Activated CD4-positive, CD25-positive, alpha-beta regulatory T cell treated with anti-CD3 and anti-CD28 coated beads, Interleukin-2, amount 50 U/mL, for 24 hours (primary cell): ENCODE results near the gene SPINK9.
"Not testable (repeated sequence)": the region's sequence is repeated elsewhere in the genome, so short reads cannot be mapped to it uniquely, and the experiment has no call there.

Experiments
- ATAC-seq, 2 donors: fragments of 150-1000 bp; cut with Tn5 transposase; one replicate each; pipeline ENCODE4 v1.10.0; 2021; ENCODE audit warnings: mild to moderate bottlenecking in 1 of 2, moderate library complexity in 1 of 2

The SPINK9 gene, protein sequence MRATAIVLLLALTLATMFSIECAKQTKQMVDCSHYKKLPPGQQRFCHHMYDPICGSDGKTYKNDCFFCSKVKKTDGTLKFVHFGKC

DNA sequence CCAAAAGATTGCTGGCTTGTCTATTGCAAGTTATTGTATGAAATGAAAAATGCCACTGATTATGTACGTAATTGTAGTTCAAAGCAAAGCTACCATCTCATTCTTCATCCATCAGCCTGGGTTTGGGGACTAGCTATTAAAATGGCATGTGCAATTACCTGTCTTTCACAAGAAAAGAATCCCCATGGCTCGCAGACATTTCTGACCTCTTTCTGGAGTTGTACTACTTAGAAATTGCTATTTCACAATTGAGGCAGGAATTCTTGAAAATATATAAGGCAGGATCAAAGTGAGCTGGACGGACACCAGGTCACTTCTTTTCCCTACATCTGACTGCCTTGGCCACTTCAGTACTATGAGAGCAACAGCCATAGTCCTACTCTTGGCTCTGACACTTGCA, at the start of gene SPINK9:
Gene SPINK9, plus strand, starts transcription at position 301 of the 400 bp plus-strand sequence. Its CDS starts 55 bp downstream, at position 356.
- ATAC-seq, result no peak

DNA sequence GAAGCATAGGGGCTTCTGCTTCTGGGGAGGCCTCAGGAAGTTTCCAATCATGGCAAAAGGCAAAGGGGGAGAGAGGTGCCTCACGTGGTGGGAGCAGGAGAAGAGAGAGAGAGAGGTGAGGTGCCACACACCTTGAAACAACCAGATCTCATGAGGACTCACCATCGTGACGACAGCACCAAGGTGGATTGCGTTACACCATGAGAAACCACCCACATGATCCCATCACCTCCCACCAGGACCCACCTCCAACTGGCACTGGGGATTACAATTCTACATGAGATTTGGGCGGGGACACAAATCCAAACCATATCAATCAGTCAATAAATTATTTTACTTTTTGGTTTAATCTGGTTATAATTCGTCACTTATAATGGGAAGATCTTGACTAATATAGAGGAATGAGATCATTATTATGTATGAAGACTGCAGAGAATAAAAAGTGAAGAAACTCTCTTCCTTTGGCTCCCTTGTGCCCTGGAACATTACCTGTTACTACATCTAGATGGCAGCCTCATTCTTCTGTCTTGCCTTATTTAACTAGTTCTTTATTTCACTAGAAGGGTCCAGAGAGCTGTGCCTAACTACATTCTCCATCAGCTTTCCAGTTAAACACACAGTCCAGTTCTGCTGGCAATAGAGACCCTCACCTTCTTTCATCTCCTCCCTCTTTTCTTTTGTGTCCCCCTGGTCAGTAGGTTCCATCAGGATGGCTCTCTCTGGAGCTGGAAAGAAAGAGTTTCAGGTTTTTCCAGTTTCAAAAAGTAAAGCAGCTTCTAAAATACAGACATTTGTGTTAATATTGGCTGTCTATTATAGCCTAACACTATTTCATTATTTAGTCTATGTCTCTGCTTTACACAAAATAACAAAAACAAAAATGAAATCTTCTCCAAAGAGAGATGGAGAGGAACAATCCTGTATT, 44.8 kb upstream of the SPINK9 start:
- ATAC-seq, result no peak

DNA sequence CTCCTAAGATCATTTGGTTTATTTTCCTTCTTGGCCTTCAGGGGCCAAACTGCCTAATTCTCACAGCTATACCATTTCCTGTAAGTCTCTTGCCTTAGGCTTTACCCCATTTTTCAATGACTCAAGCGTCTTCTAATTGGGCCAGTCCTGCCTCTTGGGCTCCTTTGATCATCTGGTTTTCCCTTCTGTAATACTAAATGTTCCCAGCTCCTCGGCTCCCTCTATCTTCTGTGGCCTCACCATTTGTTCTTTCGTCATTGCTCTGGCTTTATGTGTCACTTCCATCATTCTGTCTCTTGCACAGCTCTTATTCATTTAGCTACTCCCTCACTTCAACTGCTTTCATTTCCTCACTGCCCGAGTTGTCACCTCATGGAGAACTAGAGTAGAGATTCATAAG, 37.6 kb upstream of the SPINK9 start:
- ATAC-seq, result no peak

DNA sequence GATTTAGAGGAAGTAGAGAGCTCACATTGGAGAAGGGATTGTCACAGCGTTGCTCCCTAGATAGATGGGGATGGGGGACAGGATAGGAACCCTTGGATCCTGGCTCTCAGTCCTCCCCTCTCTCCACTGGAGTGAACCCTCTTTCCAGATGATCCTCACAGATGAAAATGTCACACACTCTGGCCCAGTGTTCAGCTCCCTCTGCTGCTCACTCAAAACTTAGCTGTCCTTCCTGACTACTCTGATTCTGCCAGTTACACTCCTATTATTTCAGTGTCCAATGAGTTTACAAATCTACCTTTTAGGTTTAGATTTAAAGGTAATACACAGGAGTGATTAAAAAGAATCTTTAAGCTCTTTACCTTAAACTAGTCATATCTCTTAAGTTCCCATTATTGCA, 28.9 kb upstream of the SPINK9 start:
- ATAC-seq, result no peak

DNA sequence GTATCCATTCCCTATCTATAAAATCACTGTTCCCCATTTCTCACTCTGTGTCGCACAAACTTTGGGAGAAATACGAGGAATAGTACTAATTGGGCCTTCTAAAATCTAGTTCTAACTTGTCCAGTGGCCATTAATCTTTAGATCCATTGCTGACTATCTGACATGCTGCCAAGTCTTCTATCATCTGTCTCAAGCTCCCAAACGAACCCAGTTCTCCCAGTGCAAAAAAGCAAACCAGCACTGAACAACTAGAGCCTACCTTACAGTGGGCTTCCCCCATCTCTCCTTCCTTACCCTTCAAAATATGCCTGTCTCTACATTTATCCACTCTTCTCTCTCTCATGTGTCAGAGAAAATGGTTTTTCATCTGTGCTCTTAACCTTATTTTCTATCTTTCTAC, 26.3 kb upstream of the SPINK9 start:
- ATAC-seq, result no peak

DNA sequence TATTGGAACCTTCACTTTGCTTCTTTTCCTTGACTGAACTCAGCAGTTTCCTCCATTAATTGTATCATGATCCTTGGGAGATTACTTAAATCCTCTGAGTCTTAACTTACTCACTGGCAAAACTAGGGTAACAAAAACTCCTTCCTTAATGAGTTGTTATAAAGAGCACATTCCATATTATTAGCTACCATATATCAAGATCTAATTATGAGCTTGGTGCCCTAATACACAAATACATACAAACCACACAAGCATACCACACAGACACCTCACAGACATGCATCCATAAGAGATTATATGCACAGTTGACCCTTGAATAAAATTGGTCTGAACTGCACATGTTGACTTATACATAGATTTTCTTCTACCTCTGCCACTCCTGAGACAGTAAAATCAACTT, 25.6 kb upstream of the SPINK9 start:
- ATAC-seq, result no peak

DNA sequence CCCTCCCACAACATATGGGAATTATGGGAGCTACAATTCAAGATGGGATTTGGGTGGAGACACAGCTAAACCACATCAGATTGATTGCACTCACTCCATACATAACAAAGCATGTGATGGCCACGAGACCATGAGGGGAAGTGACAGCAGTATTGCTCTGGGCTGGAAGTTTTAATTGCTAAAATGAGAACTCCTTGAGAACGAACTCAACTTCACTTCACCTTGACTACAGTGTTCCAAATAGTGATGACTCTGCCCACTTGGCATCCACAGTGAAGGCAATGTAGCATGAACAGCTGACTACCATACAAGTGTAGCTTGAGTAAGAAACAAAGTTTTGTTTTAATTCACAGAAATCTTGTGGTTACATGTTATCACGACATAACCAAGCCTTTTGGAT, 23.9 kb upstream of the SPINK9 start:
- ATAC-seq, result no peak

DNA sequence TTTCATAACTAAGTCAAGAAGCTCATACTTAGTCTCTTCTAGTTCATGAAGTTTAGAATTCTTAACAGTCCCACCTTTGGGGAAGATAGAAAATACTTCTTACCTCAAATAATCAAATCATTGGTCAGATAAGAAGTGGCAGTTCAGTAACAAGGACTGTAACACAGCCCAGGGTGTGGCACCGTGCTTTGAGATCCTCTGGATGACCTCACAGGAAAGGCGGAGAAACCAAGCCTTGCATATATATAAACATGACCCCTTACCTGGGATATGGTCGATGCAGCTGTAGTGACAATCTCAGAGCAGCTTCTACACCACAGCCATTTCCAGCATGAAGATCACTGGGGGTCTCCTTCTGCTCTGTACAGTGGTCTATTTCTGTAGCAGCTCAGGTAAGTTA, 23.2 kb upstream of the SPINK9 start, which contains the start of gene SPINK7:
Gene SPINK7, plus strand, starts transcription at position 271 of the 400 bp plus-strand sequence. Its CDS starts 61 bp downstream, at position 332.
- no peak for ATAC-seq

DNA sequence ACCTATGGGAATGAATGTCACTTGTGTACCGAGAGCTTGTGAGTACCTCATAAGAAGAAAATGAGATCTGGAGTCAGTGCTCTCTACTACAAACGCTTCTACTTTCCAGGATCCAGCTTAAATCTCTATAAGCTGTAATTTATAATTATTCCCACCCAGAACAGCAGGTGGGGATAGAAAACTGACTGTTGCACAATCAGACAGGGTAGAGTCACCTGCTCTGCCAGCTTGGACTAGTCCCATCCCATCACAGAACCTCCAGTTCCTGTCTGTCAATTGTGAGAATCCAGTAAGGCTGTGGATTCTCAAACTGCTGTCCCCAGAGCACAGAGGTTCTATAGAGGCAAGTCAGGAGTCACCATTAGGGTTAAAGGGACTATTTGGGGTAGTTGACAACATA, 21.2 kb upstream of the SPINK9 start:
- no peak for ATAC-seq

DNA sequence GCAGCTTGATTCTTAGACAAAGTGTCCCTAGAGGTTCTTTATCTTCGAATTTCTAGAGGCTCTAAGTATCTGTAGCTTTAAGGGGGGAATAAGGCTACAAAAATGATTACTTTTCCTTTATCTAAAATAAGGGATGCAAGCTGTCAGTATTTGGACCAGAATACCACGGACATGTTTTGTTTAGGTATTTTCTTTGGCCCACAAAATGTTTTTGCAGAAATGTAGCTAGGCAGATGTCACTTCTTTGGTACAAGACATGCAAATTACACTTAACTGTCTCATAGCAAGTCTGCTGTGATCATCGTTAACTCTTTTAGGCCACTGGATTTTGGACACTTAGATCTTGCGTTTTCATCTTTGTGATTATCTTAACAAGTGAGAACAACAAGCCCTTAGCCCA, 20.6 kb upstream of the SPINK9 start:
- no peak for ATAC-seq

DNA sequence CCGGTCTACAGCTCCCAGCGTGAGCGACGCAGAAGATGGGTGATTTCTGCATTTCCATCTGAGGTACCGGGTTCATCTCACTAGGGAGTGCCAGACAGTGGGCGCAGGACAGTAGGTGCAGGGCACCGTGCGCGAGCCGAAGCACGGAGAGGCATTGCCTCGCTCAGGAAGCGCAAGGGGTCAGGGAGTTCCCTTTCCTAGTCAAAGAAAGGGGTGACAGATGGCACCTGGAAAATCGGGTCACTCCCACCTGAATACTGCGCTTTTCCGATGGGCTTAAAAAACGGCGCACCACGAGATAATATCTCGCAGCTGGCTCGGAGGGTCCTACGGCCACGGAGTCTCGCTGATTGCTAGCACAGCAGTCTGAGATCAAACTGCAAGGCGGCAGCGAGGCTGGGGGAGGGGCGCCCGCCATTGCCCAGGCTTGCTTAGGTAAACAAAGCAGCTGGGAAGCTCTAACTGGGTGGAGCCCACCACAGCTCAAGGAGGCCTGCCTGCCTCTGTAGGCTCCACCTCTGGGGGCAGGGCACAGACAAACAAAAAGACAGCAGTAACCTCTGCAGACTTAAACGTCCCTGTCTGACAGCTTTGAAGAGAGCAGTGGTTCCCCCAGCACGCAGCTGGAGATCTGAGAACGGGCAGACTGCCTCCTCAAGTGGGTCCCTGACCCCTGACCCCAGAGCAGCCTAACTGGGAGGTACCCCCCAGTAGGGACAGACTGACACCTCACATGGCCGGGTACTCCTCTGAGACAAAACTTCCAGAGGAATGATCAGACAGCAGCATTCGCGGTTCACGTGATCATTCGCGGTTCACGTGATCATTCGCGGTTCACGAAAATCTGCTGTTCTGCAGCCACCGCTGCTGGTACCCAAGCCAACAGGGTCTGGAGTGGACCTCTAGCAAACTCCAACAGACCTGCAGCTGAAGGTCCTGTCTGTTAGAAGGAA, 15.1 kb upstream of the SPINK9 start:
- not testable (repeated sequence) for ATAC-seq

DNA sequence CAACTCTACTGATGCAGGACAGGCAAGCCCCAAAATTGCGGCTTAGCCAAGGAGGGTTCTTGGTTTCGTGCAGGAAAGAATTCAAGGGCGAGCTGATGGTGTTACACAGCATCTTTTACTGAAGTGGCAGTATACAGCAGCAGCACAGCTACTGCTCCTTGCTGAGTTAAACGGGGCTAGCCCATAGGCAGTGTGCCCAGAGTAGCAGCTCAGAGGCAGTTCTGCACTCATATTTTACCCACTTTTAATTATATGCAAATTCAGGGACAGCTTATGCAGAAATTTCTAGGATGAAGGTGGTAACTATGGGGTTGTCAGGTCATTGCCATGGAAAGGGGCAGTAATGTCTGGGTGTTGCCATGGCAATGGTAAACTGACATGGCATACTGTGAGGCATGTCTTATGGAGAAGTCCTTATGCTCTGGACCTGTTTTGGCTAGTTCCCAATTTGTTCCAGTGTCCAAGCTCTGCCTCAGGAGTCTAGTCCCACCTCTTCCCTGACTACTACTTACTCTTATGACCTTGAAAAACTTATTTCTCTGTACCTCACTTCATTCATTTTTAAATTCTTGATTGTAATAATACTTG, 2.0 kb upstream of the SPINK9 start:
- ATAC-seq, result no peak

DNA sequence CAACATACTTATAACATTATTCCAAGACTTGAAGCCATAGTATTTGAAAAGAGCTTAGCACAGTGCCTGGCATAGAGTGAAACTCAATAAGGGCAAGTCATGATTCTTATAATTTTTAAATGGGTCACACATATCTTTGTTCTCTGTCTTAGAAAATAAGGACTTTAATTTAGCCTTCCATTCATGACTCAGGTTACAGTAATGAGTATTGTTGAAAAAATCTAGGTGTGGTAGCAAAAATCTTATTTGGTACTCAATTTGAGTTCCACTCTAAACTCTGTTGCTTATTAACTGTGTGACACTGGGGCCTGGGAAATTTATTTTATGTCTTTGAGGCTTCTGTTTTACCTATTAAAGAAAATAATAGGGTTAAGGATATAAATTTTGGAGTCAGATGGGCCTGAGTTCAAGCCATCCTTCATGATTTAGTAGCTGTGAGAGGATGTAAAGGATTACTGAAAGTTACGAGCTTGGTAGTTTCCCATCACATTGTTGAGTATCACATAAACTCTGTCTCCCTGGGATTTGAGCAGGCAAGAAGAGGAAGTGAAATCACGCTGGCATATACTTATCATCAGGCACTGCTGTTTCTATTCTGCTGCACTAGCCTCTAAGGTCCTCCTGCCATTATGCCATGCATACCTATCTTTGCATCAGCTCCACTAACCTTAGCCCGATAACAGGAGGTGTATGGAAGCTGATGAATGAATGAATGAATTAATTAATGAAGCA, 1.5 kb downstream of the SPINK9 start:
- no peak for ATAC-seq

DNA sequence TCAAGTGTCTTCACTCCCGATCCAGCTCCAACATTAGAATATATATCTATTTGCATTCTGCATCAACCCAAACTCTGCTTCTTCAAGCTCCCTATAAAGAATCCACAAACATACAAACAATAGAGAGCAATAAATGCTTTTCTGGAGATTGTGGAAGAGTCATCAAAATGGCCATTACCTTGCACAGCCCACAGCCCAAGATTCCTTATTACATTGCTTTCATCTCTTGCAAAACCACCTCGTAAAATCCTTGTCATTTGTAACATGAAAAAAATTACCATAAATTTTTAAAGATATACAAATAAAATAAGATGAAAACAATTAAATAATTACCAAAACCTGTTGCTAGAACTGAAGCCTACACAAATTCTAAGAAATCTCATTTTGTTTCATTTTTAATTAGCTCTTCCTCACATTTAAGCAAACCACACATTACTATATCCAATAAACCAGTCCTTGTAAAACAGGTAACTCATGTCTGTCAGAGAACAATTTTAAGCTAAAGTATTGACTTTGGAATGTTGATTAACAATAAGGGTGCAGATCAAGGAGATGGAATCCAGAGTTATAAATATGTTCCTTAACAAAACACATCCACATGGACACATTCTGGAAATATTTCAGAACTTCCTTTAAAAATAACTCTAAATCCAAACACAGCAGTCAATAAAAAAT, 7.1 kb downstream of the SPINK9 start:
- no peak for ATAC-seq

DNA sequence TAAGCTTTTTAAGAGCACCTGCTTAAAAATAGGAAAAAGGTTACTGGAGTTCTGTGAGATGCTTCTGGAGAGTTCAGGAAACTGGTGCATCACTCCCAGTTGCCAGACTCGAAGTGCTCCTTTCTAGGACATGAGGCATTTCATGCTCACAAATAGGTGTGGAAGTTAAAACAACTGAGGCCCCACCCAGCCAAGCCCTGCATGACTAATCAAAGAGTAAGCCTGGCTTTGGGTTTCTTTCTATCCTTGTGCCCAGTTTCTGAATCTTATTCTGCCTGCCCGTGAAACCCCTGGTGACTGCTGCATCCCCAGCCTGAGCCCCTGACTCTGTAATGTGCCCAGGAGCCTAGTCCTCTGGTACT, 7.7 kb downstream of the SPINK9 start:
- no peak for ATAC-seq

DNA sequence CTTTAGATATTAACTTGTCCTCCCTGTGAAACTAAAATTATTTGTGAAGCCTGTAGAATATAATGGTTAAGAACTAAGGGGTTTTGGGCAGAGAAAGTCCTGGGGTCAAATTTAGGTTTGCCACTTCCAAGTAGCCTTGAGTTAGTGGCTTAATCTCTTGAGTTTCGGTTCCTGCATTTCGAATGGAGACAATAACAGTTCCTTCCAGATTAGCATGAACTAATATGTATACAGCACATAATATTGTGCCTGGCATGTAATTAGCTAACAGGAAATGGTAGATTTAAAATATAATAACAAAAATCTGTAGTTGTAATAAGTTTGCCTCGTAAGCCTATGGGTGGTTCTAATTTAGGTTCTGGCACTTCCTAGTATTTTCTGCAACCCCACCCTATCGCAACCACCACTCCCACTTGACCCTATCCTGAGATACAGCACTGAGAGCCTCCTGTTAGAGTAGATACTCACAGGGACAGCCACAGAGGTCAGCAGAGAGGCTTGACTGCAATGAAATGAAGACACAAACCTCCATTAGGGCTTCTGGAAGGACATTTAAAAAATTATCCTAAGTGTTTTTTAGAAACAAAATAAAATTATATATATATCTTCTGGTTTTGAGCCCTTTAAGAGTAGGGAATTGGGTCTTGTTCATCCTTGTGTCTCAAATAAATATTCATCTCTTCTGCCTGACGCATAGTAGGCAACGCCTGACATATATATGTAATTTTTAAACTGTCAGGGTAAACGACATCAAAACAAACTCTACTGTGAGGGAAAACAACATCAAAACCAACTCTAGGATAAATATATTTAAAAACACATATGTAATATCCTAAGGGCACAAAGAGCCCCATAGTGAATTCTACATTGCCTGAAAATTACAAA, 8.5 kb downstream of the SPINK9 start:
- ATAC-seq, result no peak

DNA sequence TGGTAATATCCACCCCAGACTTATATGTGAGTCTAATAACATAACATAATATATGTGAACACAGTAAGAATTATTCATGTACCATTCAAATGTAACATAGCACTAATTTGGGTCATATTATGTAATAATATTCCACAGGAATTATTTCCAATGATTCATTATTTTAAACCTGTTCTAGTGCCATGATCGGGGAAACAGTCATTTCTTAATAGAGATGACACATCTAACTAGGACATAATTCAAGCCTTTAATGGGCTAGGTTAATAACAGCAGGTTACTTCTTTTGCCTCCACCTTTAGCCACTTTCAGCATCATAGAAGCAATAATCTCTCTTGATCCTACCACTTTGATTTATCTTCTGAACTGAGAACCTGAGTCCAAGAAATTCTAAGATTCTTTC, 12.3 kb downstream of the SPINK9 start:
- ATAC-seq, result no peak

DNA sequence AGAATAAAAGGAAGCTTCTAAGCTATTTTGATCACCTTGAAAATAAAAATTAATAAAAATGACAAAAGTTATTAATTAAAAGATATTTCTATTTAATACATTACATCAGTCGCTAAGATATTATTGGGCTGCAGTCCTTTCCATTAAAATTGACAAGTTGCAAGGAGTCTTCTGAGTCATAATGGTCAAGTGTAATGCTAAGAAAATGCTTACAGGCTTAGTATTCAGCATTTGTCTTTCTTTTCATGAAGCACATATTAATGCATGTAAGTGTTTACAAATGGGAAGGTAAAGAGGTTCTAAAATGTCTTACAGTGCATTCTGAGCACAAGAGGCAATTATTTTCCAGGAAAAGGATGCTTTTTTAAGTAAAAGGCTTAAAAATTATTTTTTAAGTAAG, 17.3 kb downstream of the SPINK9 start:
- no peak for ATAC-seq

DNA sequence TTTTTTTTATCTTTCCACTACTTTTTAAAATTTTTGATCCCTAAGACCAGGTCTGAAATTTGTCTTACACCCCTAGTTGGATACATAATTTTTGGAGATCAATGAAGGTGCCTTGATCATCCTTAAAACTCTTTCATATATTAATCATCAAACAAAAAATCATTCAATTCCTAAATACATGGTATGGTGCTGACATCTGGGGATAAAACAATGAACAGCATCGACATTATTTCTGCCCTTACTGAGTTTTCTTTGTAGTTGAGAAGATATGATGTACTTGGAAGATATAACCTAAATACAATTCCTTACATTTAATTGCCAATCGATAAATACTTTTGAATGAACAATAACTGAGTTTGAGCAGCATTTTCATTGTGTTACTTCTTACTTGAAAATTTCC, 18.3 kb downstream of the SPINK9 start:
- ATAC-seq, result no peak

DNA sequence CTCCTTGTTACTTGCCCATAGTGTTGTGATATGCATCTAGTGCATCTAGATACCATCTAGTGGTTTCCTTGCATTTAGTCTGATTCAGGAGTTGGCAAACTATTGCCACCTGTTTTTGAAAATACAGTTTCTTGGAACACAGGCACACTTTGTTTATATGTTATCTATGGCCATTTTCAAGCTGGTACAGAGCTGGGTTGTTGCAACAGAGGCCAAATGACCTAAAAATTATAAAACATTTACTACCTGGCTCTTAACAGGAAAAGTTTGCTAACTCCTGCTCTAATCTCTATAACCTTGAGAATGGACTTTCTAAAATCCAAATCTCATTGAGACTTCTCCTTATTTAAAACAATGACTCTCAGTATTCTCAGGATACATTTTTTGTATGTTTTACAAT, 29.0 kb downstream of the SPINK9 start:
- no peak for ATAC-seq

DNA sequence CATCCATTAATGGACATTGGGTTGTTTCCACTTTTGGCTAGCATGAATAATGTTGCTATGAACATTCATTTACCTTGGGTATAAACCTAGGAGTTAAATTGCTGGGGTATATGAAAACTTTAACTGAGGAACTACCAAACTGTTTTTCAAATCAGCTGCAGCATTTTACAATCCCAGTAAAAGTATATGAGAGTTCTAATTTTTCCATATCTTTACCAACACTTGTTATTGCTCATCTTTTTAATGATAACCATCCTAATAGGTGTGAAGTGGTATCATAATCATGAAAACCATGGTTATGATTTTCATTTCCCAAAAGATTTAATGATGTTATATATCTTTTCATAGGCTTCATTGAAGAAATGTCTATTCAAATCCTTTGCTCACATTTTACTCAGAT, 32.9 kb downstream of the SPINK9 start:
- no peak for ATAC-seq
